Adrenal gland (tissue), 12 donors: ENCODE data around the gene N4BP2L2. TPM values are rescaled to one million over a fixed set of nuclear protein-coding genes. Genes with fewer than 3 reads are reported as not detected.
A peak's percentile ranks its signal among the peaks of the same experiment; 100 is the strongest.

Experiments used
- DNase-seq, 7 donors: peaks; one replicate each; pipeline ENCODE4 v3.0.0-alpha.2; 2019 to 2020
- H3K27ac ChIP-seq, 5 donors: fragments of 200-600 bp; sonication (generic) in 4 of 5; 1 replicate in 3 of 5; 2 replicates in 2 of 5; pipeline versions ENCODE4 v1.5.1 to v1.8.0; 2016 to 2020; ENCODE audit warnings: mild to moderate bottlenecking in 1 of 5
- H3K27me3 ChIP-seq: fragments of 200-600 bp; 2 replicates; pipeline ENCODE4 v1.8.0; 2021
- H3K36me3 ChIP-seq, 2 donors: fragments of 200-600 bp; replicated peaks in 1 of 2; 1 replicate in 1 of 2; 2 replicates in 1 of 2; pipeline versions ENCODE4 v1.5.1 to v1.8.0; 2018 to 2022
- H3K4me1 ChIP-seq, 2 donors: fragments of 200-600 bp; replicated peaks in 1 of 2; 1 replicate in 1 of 2; 2 replicates in 1 of 2; pipeline versions ENCODE4 v1.5.1 to v1.8.0; 2018 to 2021
- H3K4me3 ChIP-seq, 4 donors: fragments of 200-600 bp; sonication (generic) in 3 of 4; one replicate each; pipeline ENCODE4 v1.5.1; 2016 to 2018
- H3K9me3 ChIP-seq, 3 donors: fragments of 200-600 bp; sonication (generic) in 1 of 3; replicated peaks in 1 of 3; 1 replicate in 2 of 3; 2 replicates in 1 of 3; pipeline versions ENCODE4 v1.5.1 to v1.8.0; 2016 to 2021
- POLR2A ChIP-seq, 2 donors: fragments of 450-650 bp; IDR thresholded peaks; one replicate each; pipeline ENCODE4 v1.6.1; 2017; ENCODE audit warnings: antibody characterized with exemption in 2 of 2, mild to moderate bottlenecking in 2 of 2, moderate library complexity in 1 of 2
- WGBS, 4 donors: extraction: QIAGEN DNeasy Blood & Tissue Kit in 2 of 4; methylation state at CpG; one replicate each; pipeline versions ENCODE4 v1.1.5 to v1.1.7; 2013 to 2017; 5-methylcytosine and 5-hydroxymethylcytosine counted together
- intact Hi-C, 2 donors: fragments of 100-400 bp; cut with DNase I; formaldehyde crosslinking; loops; one replicate each; pipeline versions ENCODE4 v1.14.1 to v1.15.0; 2022 to 2023
- polyA plus RNA-seq, 3 donors: library from polyadenylated mRNA; stranded (reverse); fragments of 200-250 nt in 2 of 3; fragments of 350-450 nt in 1 of 3; fragmentation: Illumina TruSeq in 1 of 3; extraction: RNeasy Lipid Tissue Mini Kit (QIAGEN cat#74804) in 1 of 3; gene quantifications; one replicate each; pipeline ENCODE4 v1.2.3, GENCODE V29; 2013 to 2014
- total RNA-seq, 9 donors: library from RNA; depleted of rRNA in 4 of 9; stranded (reverse); fragments of >200 nt in 4 of 9; fragments of 120-200 nt in 1 of 9; fragmentation: NEBNext Ultra II Directional in 1 of 9; extraction: Animal tissue kit (Norgen Biotek cat#: 25700) in 1 of 9; gene quantifications; one replicate each; pipeline versions ENCODE4 v1.1.0 to v1.2.4, GENCODE V29; 2013 to 2023
- TF ChIP-seq, protein P1 (sequence below), 6 experiments: fragments of 450-650 bp in 4 of 6; fragments of 200-600 bp in 2 of 6; sonication (generic) in 1 of 6; IDR thresholded peaks; 1 replicate in 5 of 6; 2 replicates in 1 of 6; pipeline versions ENCODE4 v1.5.1 to v1.8.0; 2016 to 2021; ENCODE audit warnings: antibody characterized with exemption in 6 of 6, mild to moderate bottlenecking in 2 of 6, moderate library complexity in 1 of 6
- donor health status: healthy with polysubstance abuse.
- donor health status: Bipolar disorder and iron deficiency.
- donor health status: DM: yes; HTN: yes; CAD: no.
- donor health status: DM: no; HTN: no; CAD: no.
- donor health status: DM: no; HTN: no; CAD: no.
- donor health status: DM: yes; HTN: yes; CAD: no.

The N4BP2L2 gene
- total and polyA plus RNA-seq, 12 donors, result 34.1 to 321 (median 117) TPM

DNA sequence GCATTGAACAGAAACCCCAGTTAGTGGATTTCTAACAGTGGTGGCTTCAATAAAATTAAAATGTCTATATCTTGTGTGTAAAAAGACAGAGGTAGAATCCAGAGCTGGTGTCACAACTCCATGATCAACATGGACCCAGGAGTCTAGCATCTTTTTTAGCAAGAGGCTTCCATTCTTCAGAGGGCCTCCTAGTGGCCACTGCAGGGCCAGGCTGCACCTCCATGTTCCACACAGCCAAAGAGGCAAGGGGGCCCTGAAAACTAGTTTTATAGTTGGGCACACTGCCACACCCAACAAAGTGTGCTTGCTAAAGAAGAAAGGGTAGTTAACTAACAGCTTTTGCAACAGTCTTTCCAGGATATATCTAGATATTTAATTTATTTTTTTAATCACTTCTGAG, 123.6 kb downstream of the N4BP2L2 start:
- H3K27me3 ChIP-seq, result no peaks in the 10 kb centered on the region
- no peak overlapping the region for H3K4me3 ChIP-seq
- H3K4me1 ChIP-seq, result no peaks in the 10 kb centered on the region
- no peak for DNase-seq
- no peak overlapping the region for H3K27ac ChIP-seq
- H3K36me3 ChIP-seq, result no peaks in the 10 kb centered on the region
- TF ChIP-seq, protein P1, sequence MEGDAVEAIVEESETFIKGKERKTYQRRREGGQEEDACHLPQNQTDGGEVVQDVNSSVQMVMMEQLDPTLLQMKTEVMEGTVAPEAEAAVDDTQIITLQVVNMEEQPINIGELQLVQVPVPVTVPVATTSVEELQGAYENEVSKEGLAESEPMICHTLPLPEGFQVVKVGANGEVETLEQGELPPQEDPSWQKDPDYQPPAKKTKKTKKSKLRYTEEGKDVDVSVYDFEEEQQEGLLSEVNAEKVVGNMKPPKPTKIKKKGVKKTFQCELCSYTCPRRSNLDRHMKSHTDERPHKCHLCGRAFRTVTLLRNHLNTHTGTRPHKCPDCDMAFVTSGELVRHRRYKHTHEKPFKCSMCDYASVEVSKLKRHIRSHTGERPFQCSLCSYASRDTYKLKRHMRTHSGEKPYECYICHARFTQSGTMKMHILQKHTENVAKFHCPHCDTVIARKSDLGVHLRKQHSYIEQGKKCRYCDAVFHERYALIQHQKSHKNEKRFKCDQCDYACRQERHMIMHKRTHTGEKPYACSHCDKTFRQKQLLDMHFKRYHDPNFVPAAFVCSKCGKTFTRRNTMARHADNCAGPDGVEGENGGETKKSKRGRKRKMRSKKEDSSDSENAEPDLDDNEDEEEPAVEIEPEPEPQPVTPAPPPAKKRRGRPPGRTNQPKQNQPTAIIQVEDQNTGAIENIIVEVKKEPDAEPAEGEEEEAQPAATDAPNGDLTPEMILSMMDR (IDR thresholded peaks at IDR 0.05), result peak in 5 of 6 experiments; percentile 11 to 25 (median 18)
- TF ChIP-seq POLR2A (IDR thresholded peaks at IDR 0.05), result no peak
- no peaks in the 10 kb centered on the region for H3K9me3 ChIP-seq
- intact Hi-C loops, result no loop called here

DNA sequence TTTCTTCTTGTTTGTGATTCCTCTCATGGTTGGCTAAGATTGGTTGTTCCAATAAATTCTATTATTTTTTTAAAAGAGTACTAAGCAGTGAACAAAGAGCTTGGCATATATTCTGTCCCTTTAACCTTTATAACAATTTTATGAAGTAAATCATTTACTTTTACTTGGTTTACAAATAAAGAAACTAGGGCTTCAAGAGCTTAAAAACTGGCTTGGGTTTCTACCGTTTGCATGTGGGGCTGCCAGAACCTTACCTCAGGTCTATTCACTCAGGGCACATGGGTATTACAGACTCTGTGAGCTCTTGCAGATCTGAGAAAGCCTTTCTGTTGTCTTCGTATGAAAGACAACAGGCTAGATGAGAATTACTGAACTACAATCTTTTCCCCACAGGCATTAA, 124.0 kb downstream of the N4BP2L2 start:
- TF ChIP-seq POLR2A (IDR thresholded peaks at IDR 0.05), result no peak
- TF ChIP-seq, protein P1 (IDR thresholded peaks at IDR 0.05), result no peak
- no peaks in the 10 kb centered on the region for H3K4me1 ChIP-seq
- H3K27me3 ChIP-seq, result no peaks in the 10 kb centered on the region
- H3K36me3 ChIP-seq, result no peaks in the 10 kb centered on the region
- H3K9me3 ChIP-seq, result no peaks in the 10 kb centered on the region
- 81 to 85% (median 84%) methylated on average over 2 of the region's 2 CpGs for WGBS, 4 donors
- DNase-seq, result no peak
- H3K4me3 ChIP-seq, result no peak overlapping the region
- H3K27ac ChIP-seq, result no peak overlapping the region
- intact Hi-C loops, result no loop called here

DNA sequence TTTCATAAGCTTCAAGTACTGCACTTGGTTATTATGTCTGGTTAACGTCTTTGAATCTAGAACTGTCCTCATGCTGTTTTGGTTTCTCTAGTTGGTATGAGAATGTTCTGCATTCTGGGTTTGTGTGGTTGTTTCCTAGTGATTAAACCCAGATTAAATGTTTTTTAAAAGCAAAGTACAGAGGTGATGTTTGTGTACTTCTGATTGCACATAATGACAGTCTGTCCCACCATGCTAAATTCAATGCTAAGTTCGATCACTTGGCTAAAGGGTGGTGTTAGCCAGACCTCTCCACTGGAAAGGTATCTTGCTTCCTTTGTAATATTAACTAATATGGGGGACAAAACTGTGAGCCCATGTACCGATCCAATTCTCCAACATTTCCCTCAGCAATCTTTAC, 125.3 kb downstream of the N4BP2L2 start:
- no peaks in the 10 kb centered on the region for H3K36me3 ChIP-seq
- intact Hi-C loops, result no loop called here
- no peak overlapping the region for H3K4me3 ChIP-seq
- TF ChIP-seq POLR2A (IDR thresholded peaks at IDR 0.05), result no peak
- TF ChIP-seq, protein P1 (IDR thresholded peaks at IDR 0.05), result no peak
- DNase-seq, result no peak
- no peak overlapping the region for H3K27ac ChIP-seq
- H3K4me1 ChIP-seq, result no peaks in the 10 kb centered on the region
- H3K9me3 ChIP-seq, result no peaks in the 10 kb centered on the region
- WGBS, 4 donors, result 97 to 99% (median 98%) methylated on average over 3 of the region's 3 CpGs
- no peaks in the 10 kb centered on the region for H3K27me3 ChIP-seq

DNA sequence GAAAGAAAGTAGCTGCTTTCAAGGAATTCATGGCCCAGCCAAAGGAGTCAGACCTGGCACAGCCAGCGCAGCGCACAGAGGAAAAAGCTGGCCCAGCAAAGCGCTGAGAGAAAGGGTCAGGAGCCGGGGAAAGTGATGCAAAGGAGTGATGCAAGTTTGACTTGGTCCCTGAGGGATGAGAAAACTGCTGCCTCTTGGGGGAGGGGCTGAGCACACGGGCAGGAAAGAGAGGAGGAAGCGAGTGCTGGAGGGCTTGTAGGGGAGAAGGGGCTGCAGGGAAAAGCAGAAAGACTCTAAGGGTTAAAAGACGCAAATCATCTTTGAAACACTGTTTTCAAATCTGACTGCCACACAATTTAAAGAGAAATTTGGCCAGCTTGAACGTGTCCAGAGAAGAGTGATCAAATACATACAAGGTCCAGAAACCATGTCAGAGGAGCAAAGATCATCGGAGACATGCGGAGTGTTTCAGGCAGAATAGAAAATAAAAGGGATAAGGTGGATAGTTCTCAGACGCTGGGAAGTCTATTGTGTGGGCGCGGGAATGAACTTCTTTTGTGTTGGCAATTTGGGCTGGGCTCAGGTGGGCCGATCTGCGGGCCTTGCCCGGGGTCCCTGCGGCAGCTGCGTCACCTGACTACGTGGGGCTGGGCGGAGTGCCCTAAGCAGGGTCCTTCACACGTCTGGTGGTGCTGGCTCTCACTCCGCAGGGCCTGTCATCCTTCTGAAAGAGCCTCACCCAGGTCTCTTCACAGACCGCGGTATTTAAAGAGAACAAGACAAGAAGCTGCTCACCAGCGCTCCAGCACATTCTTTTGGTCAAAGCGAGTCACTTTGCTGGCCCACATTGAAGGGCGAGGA, 128.8 kb downstream of the N4BP2L2 start:
- 57 to 64% (median 57%) methylated on average over 27 of the region's 27 CpGs for WGBS, 4 donors
- H3K27ac ChIP-seq, result peak overlapping the region in 2 of 5 donors; percentile 10 to 28
- peak in 2 of 7 donors; percentile 11 to 25 for DNase-seq
- intact Hi-C loops, result no loop called here
- H3K4me3 ChIP-seq, result no peak overlapping the region
- H3K27me3 ChIP-seq, result no peaks in the 10 kb centered on the region
- TF ChIP-seq, protein P1 (IDR thresholded peaks at IDR 0.05), result no peak
- TF ChIP-seq POLR2A (IDR thresholded peaks at IDR 0.05), result no peak
- no peaks in the 10 kb centered on the region for H3K9me3 ChIP-seq
- H3K36me3 ChIP-seq, result no peaks in the 10 kb centered on the region
- no peaks in the 10 kb centered on the region for H3K4me1 ChIP-seq
